Measurements from ENCODE around the gene SLC35B1. TPM values are rescaled to one million over a fixed set of nuclear protein-coding genes. Genes with fewer than 3 reads are reported as not detected.

The SLC35B1 gene
- total RNA-seq, 1 donor from 2014 or later, result 71.7 TPM

GRCh38 chr17:49753959-49754391 lies 46.2 kb upstream of the SLC35B1 start:
- Mint-ChIP-seq H3K9me3 (no peaks in the 10 kb centered on the region), H3K27ac (no peak overlapping the region), H3K36me3 (no peaks in the 10 kb centered on the region), H3K4me1 (ENCODE audit: unreplicated experiment) (peaks cover 13% of the 10 kb centered on the region), H3K27me3 (no peaks in the 10 kb centered on the region), H3K4me3 (no peak overlapping the region)
- no peak for TF ChIP-seq CTCF (conservative IDR thresholded peaks at IDR 0.05)
- DNase-seq (ENCODE audit: extremely low spot score, unreplicated experiment), result no peak

GRCh38 chr17:49752508-49752907 lies 44.7 kb upstream of the SLC35B1 start:
- Mint-ChIP-seq H3K27me3 (no peaks in the 10 kb centered on the region), H3K27ac (no peak overlapping the region), H3K4me1 (ENCODE audit: unreplicated experiment) (peaks cover 15% of the 10 kb centered on the region)

GRCh38 chr17:49749730-49750129 lies 42.0 kb upstream of the SLC35B1 start:
- Mint-ChIP-seq H3K4me3 (no peak overlapping the region), H3K27me3 (no peaks in the 10 kb centered on the region), H3K36me3 (no peaks in the 10 kb centered on the region)

More at GRCh38 chr17:49752508-49752907, 44.7 kb upstream of the SLC35B1 start:
- DNase-seq (ENCODE audit: extremely low spot score, unreplicated experiment), result no peak
- no peak for TF ChIP-seq CTCF (conservative IDR thresholded peaks at IDR 0.05)
- Mint-ChIP-seq H3K4me3 (no peak overlapping the region), H3K36me3 (no peaks in the 10 kb centered on the region), H3K9me3 (no peaks in the 10 kb centered on the region)

GRCh38 chr17:49748791-49749190 lies 41.0 kb upstream of the SLC35B1 start:
- TF ChIP-seq CTCF (conservative IDR thresholded peaks at IDR 0.05), result no peak
- DNase-seq (ENCODE audit: extremely low spot score, unreplicated experiment), result no peak
- Mint-ChIP-seq H3K27me3 (no peaks in the 10 kb centered on the region), H3K4me1 (ENCODE audit: unreplicated experiment) (peaks cover 15% of the 10 kb centered on the region), H3K4me3 (no peak overlapping the region), H3K36me3 (no peaks in the 10 kb centered on the region), H3K27ac (no peak overlapping the region), H3K9me3 (no peaks in the 10 kb centered on the region)

More at GRCh38 chr17:49749730-49750129, 42.0 kb upstream of the SLC35B1 start:
- TF ChIP-seq CTCF (conservative IDR thresholded peaks at IDR 0.05), result no peak
- Mint-ChIP-seq H3K9me3 (no peaks in the 10 kb centered on the region), H3K4me1 (ENCODE audit: unreplicated experiment) (peaks cover 15% of the 10 kb centered on the region), H3K27ac (no peak overlapping the region)
- no peak for DNase-seq (ENCODE audit: extremely low spot score, unreplicated experiment)

GRCh38 chr17:49748223-49748622 lies 40.5 kb upstream of the SLC35B1 start:
- H3K4me1 Mint-ChIP-seq (ENCODE audit: unreplicated experiment), result peaks cover 15% of the 10 kb centered on the region
- no peaks in the 10 kb centered on the region for H3K9me3 Mint-ChIP-seq
- H3K4me3 Mint-ChIP-seq, result no peak overlapping the region
- H3K36me3 Mint-ChIP-seq, result no peaks in the 10 kb centered on the region
- H3K27ac Mint-ChIP-seq, result no peak overlapping the region
- no peaks in the 10 kb centered on the region for H3K27me3 Mint-ChIP-seq
- DNase-seq (ENCODE audit: extremely low spot score, unreplicated experiment), result no peak
- no peak for TF ChIP-seq CTCF (conservative IDR thresholded peaks at IDR 0.05)

GRCh38 chr17:49747632-49748031 lies 39.9 kb upstream of the SLC35B1 start:
- H3K4me1 Mint-ChIP-seq (ENCODE audit: unreplicated experiment), result peaks cover 19% of the 10 kb centered on the region
- no peak for TF ChIP-seq CTCF (conservative IDR thresholded peaks at IDR 0.05)
- no peaks in the 10 kb centered on the region for H3K27me3 Mint-ChIP-seq
- no peaks in the 10 kb centered on the region for H3K9me3 Mint-ChIP-seq
- no peaks in the 10 kb centered on the region for H3K36me3 Mint-ChIP-seq
- no peak overlapping the region for H3K27ac Mint-ChIP-seq
- H3K4me3 Mint-ChIP-seq, result no peak overlapping the region
- DNase-seq (ENCODE audit: extremely low spot score, unreplicated experiment), result no peak
